IMR-90 (cell line): ENCODE data around the gene CLIC4. TPM values are rescaled to one million over a fixed set of nuclear protein-coding genes. Genes with fewer than 3 reads are reported as not detected.
A peak's percentile ranks its signal among the peaks of the same experiment; 100 is the strongest.

Experiments used
- ATAC-seq: fragments of 200-7000 bp; cut with Tn5 transposase; 2 replicates; pipeline ENCODE4 v1.9.1; 2020; ENCODE audit warnings: low read depth, mild to moderate bottlenecking, moderate library complexity
- BruUV-seq: library from RNA; stranded (reverse); fragments of 400-500 nt; replicated peaks from 2 replicates; lab custom pipeline; 2021; lab: Mats Ljungman, UMichigan
- CTCF ChIA-PET: fragments of 300-600 bp; formaldehyde crosslinking; extraction: SDS; loops from one replicate; lab custom pipeline; 2021; ENCODE audit warnings: antibody characterized with exemption; lab: Yijun Ruan, JAX
- POLR2A ChIA-PET: fragments of 300-600 bp; sonication (Branson Sonifier 250); formaldehyde crosslinking; loops from one replicate; lab custom pipeline; 2022; ENCODE audit warnings: antibody characterized with exemption; ENCODE audit not compliant: unreplicated experiment; lab: Charles Lee
- DNase-seq: peaks from one replicate; pipeline ENCODE4 v3.0.0; 2013
- H2AFZ ChIP-seq: replicated peaks from 2 replicates; pipeline ENCODE3; 2013; ENCODE audit warnings: low read length, mild to moderate bottlenecking; ENCODE audit not compliant: poor library complexity
- H2AK5ac ChIP-seq: 2 replicates; pipeline ENCODE4 v1.6.1; 2013; ENCODE audit warnings: low read depth, low read length, inconsistent platforms
- H2AK9ac ChIP-seq: replicated peaks from 2 replicates; pipeline ENCODE3; 2013; ENCODE audit warnings: mild to moderate bottlenecking, low read depth, low read length, moderate library complexity; ENCODE audit not compliant: poor library complexity
- H2BK120ac ChIP-seq: 2 replicates; pipeline ENCODE4 v1.6.1; 2013; ENCODE audit warnings: low read depth, low read length, inconsistent platforms
- H2BK15ac ChIP-seq: 3 replicates; pipeline ENCODE4 v1.6.1; 2013; ENCODE audit warnings: low read depth, low read length, inconsistent platforms
- H2BK20ac ChIP-seq: 2 replicates; pipeline ENCODE4 v1.6.1; 2013; ENCODE audit warnings: low read depth, mild to moderate bottlenecking, inconsistent platforms, low read length, moderate library complexity
- H2BK5ac ChIP-seq: 2 replicates; pipeline ENCODE4 v1.6.1; 2013; ENCODE audit warnings: mild to moderate bottlenecking, low read depth, low read length, inconsistent platforms; ENCODE audit not compliant: poor library complexity, severe bottlenecking
- H3K14ac ChIP-seq: replicated peaks from 2 replicates; pipeline ENCODE4 v1.6.1; 2013; ENCODE audit warnings: low read depth, low read length, inconsistent platforms
- H3K18ac ChIP-seq: 2 replicates; pipeline ENCODE4 v1.6.1; 2013; ENCODE audit warnings: low read depth, low read length, control low read depth
- H3K23ac ChIP-seq: 2 replicates; pipeline ENCODE4 v1.6.1; 2013; ENCODE audit warnings: low read depth, low read length, inconsistent platforms
- H3K27ac ChIP-seq: 2 replicates; pipeline ENCODE4 v1.5.1; 2013; ENCODE audit warnings: mild to moderate bottlenecking, control low read depth, low read length; ENCODE audit not compliant: insufficient read depth
- H3K27me3 ChIP-seq: 2 replicates; pipeline ENCODE4 v1.6.1; 2013; ENCODE audit warnings: low read length; ENCODE audit not compliant: control insufficient read depth, insufficient read depth
- H3K36me3 ChIP-seq: 2 replicates; pipeline ENCODE4 v1.6.1; 2013; ENCODE audit warnings: low read length, mixed read lengths; ENCODE audit not compliant: control insufficient read depth, insufficient read depth
- H3K4ac ChIP-seq: 2 replicates; pipeline ENCODE4 v1.6.1; 2013; ENCODE audit warnings: low read depth, low read length, inconsistent platforms
- H3K4me1 ChIP-seq: 2 replicates; pipeline ENCODE4 v1.6.1; 2013; ENCODE audit warnings: low read length, mixed read lengths; ENCODE audit not compliant: control insufficient read depth, insufficient read depth
- H3K4me2 ChIP-seq: 2 replicates; pipeline ENCODE4 v1.6.1; 2013; ENCODE audit warnings: low read depth, mild to moderate bottlenecking, control low read depth, low read length, moderate library complexity
- H3K4me3 ChIP-seq: 2 replicates; pipeline ENCODE4 v1.5.1; 2013; ENCODE audit warnings: low read depth, mild to moderate bottlenecking, control low read depth, low read length, moderate library complexity; ENCODE audit not compliant: insufficient read depth
- H3K56ac ChIP-seq: 2 replicates; pipeline ENCODE4 v1.6.1; 2013; ENCODE audit warnings: low read length, inconsistent platforms; ENCODE audit not compliant: insufficient read depth; ENCODE audit errors: extremely low read depth
- H3K79me1 ChIP-seq, 2 experiments: 2 replicates each; pipeline ENCODE4 v1.6.1; 2013; ENCODE audit warnings: low read length in 2 of 2, inconsistent platforms in 1 of 2, low read depth in 1 of 2
- H3K9ac ChIP-seq: 2 replicates; pipeline ENCODE4 v1.6.1; 2013; ENCODE audit warnings: low read depth, low read length, control low read depth
- H3K9me1 ChIP-seq: 2 replicates; pipeline ENCODE4 v1.6.1; 2013; ENCODE audit warnings: low read length, inconsistent platforms; ENCODE audit not compliant: insufficient read depth
- H3K9me3 ChIP-seq: 2 replicates; pipeline ENCODE4 v1.6.1; 2013; ENCODE audit warnings: low read length; ENCODE audit not compliant: control insufficient read depth, insufficient read depth
- H4K20me1 ChIP-seq: 2 replicates; pipeline ENCODE4 v1.6.1; 2013; ENCODE audit warnings: low read length, inconsistent platforms; ENCODE audit not compliant: insufficient read depth
- H4K5ac ChIP-seq: 2 replicates; pipeline ENCODE4 v1.6.1; 2013; ENCODE audit warnings: mild to moderate bottlenecking, low read depth, low read length, control low read depth
- H4K8ac ChIP-seq, 2 experiments: 2 replicates each; pipeline ENCODE4 v1.6.1; 2013; ENCODE audit warnings: low read depth in 2 of 2, low read length in 2 of 2, control low read depth in 1 of 2, inconsistent platforms in 1 of 2
- H4K91ac ChIP-seq: 2 replicates; pipeline ENCODE4 v1.6.1; 2013; ENCODE audit warnings: low read depth, low read length, inconsistent platforms; ENCODE audit not compliant: insufficient read depth
- BHLHE40 ChIP-seq: fragments of 150-350 bp; IDR thresholded peaks from 2 replicates; pipeline ENCODE4 v1.6.1; 2016; ENCODE audit warnings: mild to moderate bottlenecking, low read depth, low read length
- CHD1 ChIP-seq: IDR thresholded peaks from 2 replicates; pipeline ENCODE4 v1.6.1; 2012; ENCODE audit warnings: low read depth, low read length, improper control_type of control experiment
- MAFK ChIP-seq: IDR thresholded peaks from 2 replicates; pipeline ENCODE4 v1.6.1; 2012; ENCODE audit warnings: low read depth, low read length, improper control_type of control experiment
- MXI1 ChIP-seq: IDR thresholded peaks from 2 replicates; pipeline ENCODE4 v1.6.1; 2012; ENCODE audit warnings: low read depth, mild to moderate bottlenecking, low read length, moderate library complexity, borderline replicate concordance
- NFE2L2 ChIP-seq: fragments of 150-350 bp; IDR thresholded peaks from 2 replicates; pipeline ENCODE4 v1.6.1; 2016; ENCODE audit warnings: low read depth, mild to moderate bottlenecking, low read length
- RFX5 ChIP-seq: IDR thresholded peaks from 2 replicates; pipeline ENCODE4 v1.8.0; 2012; ENCODE audit warnings: low read depth, mild to moderate bottlenecking, low read length, moderate library complexity
- SMC3 ChIP-seq: fragments of 150-350 bp; IDR thresholded peaks from 2 replicates; pipeline ENCODE4 v1.6.1; 2016; ENCODE audit warnings: low read depth, mild to moderate bottlenecking, antibody characterized with exemption, low read length, moderate library complexity
- USF2 ChIP-seq: fragments of 150-350 bp; IDR thresholded peaks from 2 replicates; pipeline ENCODE4 v1.6.1; 2017; ENCODE audit warnings: mild to moderate bottlenecking, antibody characterized with exemption, low read length, low read depth
- WGBS, 2 experiments: methylation state at CpG; one replicate each; pipeline versions ENCODE4 v1.1.5 to v1.1.7; 2013; ENCODE audit warnings: missing lambda C conversion rate in 2 of 2; ENCODE audit not compliant: insufficient read length in 1 of 2; ENCODE audit errors: extremely low coverage in 2 of 2; 5-methylcytosine and 5-hydroxymethylcytosine counted together
- dilution Hi-C: fragments of 300-500 bp; cut with HindIII; formaldehyde crosslinking; loops from one replicate; pipeline ENCODE4 v1.14.3; 2018; ENCODE audit warnings: low sequenced_read_pairs; ENCODE audit not compliant: unreplicated experiment
- in situ Hi-C: fragments of 300-500 bp; cut with MboI; formaldehyde crosslinking; loops from 3 replicates; pipeline ENCODE4 v1.14.3; 2019; ENCODE audit warnings: low sequenced_read_pairs, inconsistent platforms, mixed read lengths
- intact Hi-C: fragments of 100-400 bp; cut with micrococcal nuclease; formaldehyde crosslinking; loops from 2 replicates; pipeline ENCODE4 v1.10.0; 2022
- polyA plus RNA-seq, 3 experiments: library from polyadenylated mRNA; depleted of rRNA; stranded (reverse); fragments of >200 nt; gene quantifications; 2 replicates each; pipeline ENCODE4 v1.2.3, GENCODE V29; 2012; ENCODE audit warnings: low replicate concordance in 1 of 3
- total RNA-seq: library from RNA; depleted of rRNA; stranded (reverse); fragments of >200 nt; gene quantifications from 2 replicates; pipeline ENCODE4 v1.2.3, GENCODE V29; 2012
- TF ChIP-seq, protein P1 (sequence below): conservative IDR thresholded peaks from 2 replicates; pipeline ENCODE4 v1.5.1; 2012; ENCODE audit warnings: mild to moderate bottlenecking, low read depth, low read length, improper control_type of control experiment

CLIC4 gene
- total and polyA plus RNA-seq, 2 of the 4 experiments (the other 2 are of a cell fraction) = 242 to 392 TPM

DNA sequence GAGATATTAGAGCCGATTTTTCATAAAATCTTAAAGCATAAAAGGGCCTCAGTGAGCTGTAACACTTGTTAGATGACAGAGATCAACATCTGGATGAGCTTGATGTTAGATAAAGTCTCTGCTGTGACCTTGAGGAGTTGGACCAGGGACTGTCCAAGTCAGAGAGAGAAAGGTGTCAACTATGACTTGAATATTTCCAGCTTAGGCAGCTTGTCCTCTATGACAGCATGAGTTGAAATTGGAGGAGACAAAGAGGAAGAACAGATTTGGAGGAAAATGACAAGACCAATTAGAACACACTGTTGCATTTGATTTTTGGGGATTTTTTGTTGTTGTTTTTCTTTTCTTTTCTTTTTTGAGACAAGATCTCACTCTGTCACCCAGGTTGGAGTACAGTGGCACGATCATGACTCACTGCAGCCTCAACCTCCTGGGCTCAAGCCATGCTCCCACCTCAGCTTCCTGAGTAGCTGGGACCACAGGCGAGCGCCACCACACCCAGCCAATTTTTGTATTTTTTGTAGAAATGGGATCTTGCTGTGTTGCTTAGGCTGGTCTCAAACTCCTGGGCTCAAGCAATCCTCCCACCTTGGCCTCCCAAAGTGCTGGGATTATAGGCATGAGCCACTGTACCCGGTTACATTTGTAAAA, 35.3 kb upstream of the CLIC4 start:
- H3K4ac ChIP-seq = peak overlapping the region; percentile 52; the same call in 1 of the 2 replicates
- H3K23ac ChIP-seq = no peak overlapping the region
- peak overlapping the region; percentile 88 for H2BK120ac ChIP-seq
- no TSS peak for BruUV-seq
- dilution Hi-C loops (no loop called here), intact Hi-C loops (no loop called here), in situ Hi-C loops (no loop called here)
- H2BK20ac ChIP-seq = peak overlapping the region; percentile 53; the same call in 1 of the 2 replicates
- no peaks in the 10 kb centered on the region for H4K20me1 ChIP-seq
- no peak overlapping the region for H3K4me3 ChIP-seq
- peaks cover 0 to 39% of the 10 kb centered on the region in 2 experiments; a peak in 2 of 4 replicates for H3K79me1 ChIP-seq
- ChIA-PET POLR2A (interaction anchor here (1.0 kb wide), 1 partner anchor 35 kb away, joined by 3 read pairs; the partner anchor contains the start of gene CLIC4), CTCF (no interaction called here)
- H3K36me3 ChIP-seq = no peaks in the 10 kb centered on the region
- 0 out of 2 replicates have a peak overlapping the region, but pooled peaks have one; percentile 4 for H4K91ac ChIP-seq
- no peak overlapping the region for H2AK9ac ChIP-seq
- peak overlapping the region in 1 of 2 experiments; percentile 46; a peak in 1 of 4 replicates for H4K8ac ChIP-seq
- no peak overlapping the region for H4K5ac ChIP-seq
- no peak overlapping the region for H3K56ac ChIP-seq
- peak overlapping the region; percentile 84 for H2AK5ac ChIP-seq
- H3K27me3 ChIP-seq = no peaks in the 10 kb centered on the region
- no peak for TF ChIP-seq RFX5
- TF ChIP-seq BHLHE40 = no peak
- TF ChIP-seq USF2 = no peak
- TF ChIP-seq CHD1 = no peak
- no peak for TF ChIP-seq NFE2L2
- TF ChIP-seq MAFK = no peak
- TF ChIP-seq MXI1 = no peak
- TF ChIP-seq, protein P1, sequence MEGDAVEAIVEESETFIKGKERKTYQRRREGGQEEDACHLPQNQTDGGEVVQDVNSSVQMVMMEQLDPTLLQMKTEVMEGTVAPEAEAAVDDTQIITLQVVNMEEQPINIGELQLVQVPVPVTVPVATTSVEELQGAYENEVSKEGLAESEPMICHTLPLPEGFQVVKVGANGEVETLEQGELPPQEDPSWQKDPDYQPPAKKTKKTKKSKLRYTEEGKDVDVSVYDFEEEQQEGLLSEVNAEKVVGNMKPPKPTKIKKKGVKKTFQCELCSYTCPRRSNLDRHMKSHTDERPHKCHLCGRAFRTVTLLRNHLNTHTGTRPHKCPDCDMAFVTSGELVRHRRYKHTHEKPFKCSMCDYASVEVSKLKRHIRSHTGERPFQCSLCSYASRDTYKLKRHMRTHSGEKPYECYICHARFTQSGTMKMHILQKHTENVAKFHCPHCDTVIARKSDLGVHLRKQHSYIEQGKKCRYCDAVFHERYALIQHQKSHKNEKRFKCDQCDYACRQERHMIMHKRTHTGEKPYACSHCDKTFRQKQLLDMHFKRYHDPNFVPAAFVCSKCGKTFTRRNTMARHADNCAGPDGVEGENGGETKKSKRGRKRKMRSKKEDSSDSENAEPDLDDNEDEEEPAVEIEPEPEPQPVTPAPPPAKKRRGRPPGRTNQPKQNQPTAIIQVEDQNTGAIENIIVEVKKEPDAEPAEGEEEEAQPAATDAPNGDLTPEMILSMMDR = no peak
- no peak for TF ChIP-seq SMC3
- H3K9ac ChIP-seq = no peak overlapping the region
- ATAC-seq (no peak), DNase-seq (no peak)
- peak overlapping the region; percentile 43; the same call in 1 of the 2 replicates for H3K18ac ChIP-seq
- peak overlapping the region; percentile 18; the same call in 1 of the 2 replicates for H3K14ac ChIP-seq
- H3K27ac ChIP-seq = no peak overlapping the region
- no peaks in the 10 kb centered on the region for H3K9me3 ChIP-seq
- H3K4me2 ChIP-seq = no peak overlapping the region
- peaks cover 30% of the 10 kb centered on the region for H3K9me1 ChIP-seq
- peaks cover 23% of the 10 kb centered on the region for H3K4me1 ChIP-seq
- no peak overlapping the region for H2AFZ ChIP-seq
- H2BK15ac ChIP-seq = peak overlapping the region; percentile 72; the same call in 2 of the 3 replicates
- no peak overlapping the region for H2BK5ac ChIP-seq
- WGBS, 2 experiments = no CpG with 5 or more reads among the region's 5 CpGs
